Measurements from ENCODE around the gene SMARCA2.
A peak's percentile ranks its signal among the peaks of the same experiment; 100 is the strongest.

The SMARCA2 gene

DNA sequence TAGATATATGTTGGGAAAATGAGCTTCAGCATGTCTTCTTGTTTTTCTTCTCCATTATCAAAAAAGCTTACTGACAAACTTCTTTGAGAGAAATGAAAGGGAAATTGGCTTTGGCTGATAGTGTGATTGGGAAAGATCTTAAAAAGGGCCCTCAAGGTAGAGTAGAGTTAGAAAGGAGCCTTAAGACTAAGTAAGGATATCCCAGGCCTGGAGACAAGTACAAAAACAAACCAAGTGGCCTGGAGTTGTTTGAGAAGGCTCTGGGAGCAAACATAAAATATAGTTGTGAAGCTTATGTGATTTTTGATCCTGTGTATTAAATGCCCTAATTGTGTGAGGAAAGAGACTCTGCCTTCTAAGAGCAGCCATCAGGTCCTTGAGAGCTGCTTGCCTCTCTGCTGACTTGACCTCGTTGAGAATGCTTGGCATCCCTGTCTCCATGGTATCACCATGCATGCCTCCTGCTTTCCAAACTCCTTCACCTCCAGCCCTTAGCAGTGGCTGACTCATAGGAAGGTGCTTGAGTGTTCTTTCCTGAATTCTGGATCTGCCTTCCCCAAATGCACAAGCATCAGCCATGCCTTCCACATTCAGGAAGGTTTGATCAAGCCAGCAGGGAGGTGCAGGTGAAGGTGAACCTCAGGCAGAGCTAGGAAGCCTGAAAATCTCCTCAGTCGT lies 78.9 kb downstream of the SMARCA2 start:
- DNase-seq = no peak

DNA sequence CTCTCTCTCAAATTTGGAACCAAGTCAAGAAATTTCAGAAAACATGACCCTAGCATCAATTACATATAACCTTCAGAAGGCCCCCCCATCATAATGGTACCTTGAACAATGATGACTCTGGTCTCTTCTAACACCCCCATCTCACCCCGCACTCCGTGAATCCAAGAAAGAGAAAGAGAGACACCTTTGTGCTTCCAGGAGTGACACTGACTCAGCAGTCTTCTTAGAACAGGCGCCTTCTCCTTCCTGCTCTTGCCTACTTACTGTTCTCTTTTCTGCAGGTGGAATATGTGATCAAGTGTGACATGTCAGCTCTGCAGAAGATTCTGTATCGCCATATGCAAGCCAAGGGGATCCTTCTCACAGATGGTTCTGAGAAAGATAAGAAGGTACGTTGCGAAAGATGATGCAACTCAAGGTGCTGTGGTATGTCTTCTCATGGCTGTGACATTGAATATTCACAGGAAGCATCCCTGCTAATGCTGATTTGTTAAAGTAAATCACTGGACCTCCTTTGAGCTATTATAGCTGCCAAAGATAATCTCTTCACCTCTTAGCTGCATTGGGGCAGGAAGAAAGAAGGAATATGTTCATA lies 81.3 kb downstream of the SMARCA2 start:
- no peak for ATAC-seq
- DNase-seq = no peak

More for the DNA sequence above, 78.9 kb downstream of the SMARCA2 start:
- no peak for ATAC-seq

DNA sequence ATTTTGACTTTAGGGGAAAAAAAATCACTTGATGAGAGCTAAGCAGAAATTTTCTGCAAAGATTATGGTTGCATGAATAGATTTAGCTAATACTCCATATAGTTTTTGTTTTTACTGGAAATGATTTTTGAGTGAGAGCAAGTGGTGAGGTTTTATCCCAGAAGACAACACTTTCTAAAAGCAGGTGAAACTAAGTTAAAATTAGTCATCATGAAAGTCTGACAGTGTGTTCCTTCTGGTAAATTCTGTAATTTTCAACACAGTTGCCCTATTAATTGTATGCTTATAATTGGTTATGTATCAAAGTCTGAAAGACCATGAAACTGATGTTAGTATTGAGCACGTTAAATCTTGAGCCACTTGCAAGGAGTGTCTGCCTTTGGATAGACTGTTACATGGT lies 91.5 kb downstream of the SMARCA2 start:
- no peak for ATAC-seq
- DNase-seq = no peak

DNA sequence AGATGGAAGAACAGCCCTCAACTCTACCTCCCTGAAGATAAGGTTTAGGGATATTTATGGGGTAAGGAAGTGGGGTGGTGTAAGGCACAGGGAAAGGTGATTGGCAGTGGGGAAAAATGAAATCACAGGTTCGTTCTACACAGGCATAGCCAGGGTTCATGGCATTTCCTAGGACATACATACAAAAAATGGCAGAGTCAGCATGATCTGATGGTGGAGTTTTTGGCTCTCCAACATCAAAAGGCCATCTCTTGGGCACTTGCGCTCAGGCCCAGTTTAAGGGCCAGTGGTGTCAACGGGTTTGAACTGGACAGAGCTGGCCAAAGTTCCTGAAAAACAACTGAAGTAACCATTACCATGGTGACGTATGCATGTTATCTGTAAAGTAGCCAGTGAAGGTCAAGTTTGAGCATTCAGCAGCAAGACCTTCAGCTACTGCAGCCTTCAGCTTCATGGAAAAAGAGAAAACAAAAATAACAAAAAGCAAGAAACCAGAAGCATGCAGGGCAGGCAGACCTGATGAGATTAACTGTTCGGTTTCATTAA lies 92.8 kb downstream of the SMARCA2 start:
- ATAC-seq = no peak
- no peak for DNase-seq

DNA sequence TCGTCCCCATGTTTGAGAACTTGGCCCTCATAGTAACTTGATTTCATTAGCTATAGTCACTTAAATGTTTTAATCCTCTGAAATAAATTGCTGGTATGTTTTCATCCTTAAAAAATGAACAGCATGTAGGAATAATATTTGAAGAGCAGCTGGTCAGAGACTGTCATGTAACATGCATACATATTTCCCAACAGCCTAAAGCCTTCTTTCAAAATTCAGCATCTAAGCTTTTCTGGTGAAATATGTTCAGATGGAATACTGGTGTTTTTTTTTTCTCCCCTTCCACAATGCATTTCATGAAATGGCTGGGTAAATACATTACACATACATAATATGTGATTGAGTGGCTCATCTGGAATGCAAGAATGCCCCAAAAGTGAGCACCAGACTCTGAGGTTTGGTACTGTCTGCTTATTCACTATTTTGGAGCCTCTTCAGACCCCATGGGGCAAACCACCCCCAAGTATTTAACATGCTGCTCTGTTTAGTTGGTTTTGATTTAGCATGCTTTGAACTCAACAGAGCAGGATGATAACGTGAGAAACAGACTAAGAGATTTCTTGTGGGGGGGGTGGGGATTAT lies 94.0 kb downstream of the SMARCA2 start:
- ATAC-seq (no peak), DNase-seq (no peak)

DNA sequence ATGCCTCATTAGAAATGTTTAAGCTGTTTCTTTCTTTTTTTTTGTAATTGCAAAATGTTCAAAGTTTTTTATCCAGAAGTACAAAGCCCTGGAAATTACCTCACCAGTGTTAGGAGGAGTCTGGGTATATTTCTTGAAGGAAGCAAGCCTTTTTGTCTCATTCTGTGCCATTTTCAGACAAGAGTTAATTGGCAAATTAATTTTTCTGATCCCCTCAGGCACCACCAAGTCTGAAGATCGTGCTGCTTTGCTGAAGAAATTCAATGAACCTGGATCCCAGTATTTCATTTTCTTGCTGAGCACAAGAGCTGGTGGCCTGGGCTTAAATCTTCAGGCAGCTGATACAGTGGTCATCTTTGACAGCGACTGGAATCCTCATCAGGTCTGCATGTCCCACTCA lies 94.9 kb downstream of the SMARCA2 start:
- DNase-seq (no peak), ATAC-seq (no peak)

DNA sequence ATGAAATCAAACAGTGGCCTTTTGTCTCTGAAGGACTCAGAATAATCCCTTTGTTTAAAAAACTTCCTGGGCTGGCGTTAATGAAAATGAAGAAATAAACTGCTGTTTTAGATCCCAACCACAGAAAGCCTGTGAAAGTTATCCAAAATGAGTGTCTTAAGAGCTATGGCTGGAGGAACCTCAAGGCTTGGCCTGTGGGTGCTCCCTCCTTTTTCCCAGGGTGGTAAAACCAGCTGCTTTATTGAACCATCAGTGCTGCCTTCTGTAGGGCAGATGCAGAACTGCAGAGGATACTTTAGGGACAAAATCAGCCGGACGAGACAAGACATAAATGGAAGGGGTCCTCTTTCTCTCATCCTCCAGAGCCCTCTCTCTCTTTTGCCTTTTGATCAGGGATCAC lies 100.9 kb downstream of the SMARCA2 start:
- DNase-seq (peak; percentile 13), ATAC-seq (no peak)

DNA sequence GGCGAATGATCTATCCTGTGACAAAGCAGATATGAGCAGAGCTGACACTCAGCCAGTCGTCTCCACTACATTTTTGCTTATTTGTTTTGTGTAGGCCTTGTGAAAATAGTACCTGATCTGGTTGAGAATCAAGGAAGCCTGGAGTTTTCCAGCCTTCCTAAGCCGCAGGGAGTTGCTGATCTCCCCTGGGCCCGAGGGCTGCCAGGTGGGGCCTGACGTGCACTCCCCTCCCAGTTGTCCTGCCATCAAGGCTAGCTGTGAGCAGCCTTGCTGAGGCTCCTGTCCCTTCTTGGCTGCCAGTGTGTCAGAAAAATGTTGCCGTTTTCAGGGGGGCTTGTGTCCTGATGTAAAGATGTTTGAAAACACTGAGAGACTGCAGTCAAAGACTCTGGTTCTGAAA lies 102.4 kb downstream of the SMARCA2 start:
- ATAC-seq (no peak), DNase-seq (no peak)

DNA sequence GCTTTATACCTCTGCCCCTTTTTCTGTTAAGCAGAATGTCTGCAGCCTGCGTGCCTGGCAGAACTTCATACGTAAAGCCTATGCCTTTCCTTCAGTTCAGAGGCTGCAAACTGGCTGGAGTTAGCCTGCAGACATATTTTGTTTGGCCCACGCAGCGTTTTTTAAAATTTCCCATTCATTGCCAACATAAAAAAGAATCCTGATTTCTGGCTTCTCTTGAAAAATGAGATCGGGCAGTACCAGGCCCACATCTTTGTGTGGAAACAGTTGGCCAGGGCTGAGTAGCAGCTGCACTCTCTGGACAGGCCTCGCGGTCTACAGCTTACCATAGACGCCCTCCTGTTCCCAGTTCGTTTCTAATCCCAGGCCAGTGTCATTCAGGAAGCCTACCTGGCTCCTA lies 104.4 kb downstream of the SMARCA2 start:
- no peak for ATAC-seq
- no peak for DNase-seq

DNA sequence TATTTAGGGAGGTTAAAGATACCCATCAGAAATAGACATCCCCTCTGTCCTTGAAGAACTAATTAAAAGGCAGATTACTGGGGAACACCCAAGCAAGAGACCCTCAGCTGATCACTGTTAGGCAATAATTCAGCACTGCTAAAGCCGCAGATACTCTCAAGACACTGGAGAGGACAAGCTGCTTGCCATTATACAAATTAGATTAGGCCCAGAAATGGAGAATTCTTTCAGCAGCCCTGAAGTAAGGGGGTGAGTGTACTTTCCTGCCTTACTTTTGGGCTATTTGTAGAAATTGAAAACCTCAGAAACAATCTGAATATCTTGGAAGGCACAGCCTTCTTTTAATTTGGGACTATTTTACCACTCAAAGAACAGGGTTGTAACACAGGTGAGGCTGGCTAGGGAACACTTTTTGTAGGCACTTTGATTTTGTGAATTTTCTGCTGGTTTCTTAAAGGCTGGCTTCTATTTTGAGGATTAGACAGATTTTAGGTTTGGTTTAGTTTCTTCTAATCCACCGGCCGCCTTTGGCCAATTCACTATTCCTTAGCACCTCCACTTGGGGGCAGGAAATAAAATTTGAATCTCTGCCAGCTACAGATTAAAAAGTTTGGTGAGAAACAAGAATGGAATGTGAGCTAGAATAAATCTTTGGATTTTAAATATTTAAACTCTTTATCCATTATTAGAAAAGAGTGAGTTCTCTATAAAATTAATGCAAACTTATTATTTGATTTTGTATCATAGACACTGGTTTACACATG lies 106.0 kb downstream of the SMARCA2 start:
- no peak for ATAC-seq
- DNase-seq = no peak

DNA sequence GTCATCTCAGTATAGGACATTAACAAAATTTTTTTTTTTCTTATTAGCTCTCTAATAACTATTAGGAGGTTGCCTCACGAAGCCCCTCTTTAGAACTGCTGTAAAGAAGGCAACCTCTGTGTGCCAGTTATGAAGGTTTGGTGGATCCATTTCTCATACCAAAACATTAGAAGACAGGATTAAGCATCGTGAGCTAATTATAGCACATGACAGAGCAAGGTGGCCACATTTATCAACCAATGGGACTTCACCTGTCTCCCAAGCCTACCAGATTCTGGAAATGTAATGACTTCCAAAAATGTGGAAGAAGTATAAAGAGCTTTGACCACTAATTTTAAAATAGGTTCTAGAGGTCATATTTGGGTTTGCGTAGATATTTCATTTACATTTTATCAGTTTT lies 107.2 kb downstream of the SMARCA2 start:
- no peak for ATAC-seq
- no peak for DNase-seq

DNA sequence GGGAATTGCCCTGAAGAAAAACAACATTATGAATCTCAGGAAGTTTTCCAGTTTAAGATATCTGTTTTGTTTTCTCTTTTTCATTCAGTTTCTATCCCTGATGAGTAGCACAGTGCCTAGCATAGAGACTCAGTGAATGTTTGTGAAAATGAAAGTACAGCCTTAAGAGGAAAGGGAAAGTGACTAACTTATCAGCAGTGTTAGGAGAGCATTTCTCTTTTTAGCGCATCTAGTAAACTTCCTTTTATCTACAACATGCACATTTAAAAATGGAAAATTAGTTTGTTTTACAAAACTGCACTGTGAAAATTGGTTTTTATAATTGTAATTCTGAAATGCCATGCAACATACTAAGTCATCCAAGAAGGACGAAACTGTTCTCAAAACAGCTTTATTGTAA lies 110.8 kb downstream of the SMARCA2 start:
- peak; percentile 95 for ATAC-seq

DNA sequence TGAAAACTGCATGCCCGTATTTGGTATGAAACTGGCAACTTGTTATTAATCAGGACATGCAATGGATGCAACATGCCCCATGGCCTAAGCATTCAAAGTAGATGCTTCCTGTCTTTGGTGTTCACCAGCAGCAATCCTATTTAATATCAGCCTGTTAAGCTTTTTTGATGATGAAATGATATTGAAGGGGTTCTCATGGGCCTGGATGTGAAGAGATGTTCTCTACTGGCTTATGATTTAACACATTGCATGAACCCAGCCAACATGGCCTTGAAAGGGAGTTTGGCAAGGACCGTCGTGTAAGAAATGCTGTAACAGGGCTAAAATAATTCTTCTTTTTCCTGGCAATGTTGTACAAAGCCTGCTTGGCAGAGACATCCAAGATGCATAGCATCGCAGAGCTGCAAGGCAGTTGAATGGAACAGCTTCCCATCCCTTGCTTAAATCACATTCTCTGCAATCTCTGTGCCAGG lies 111.2 kb downstream of the SMARCA2 start:
- DNase-seq = no peak
- no peak for ATAC-seq

More for the DNA sequence above, 110.8 kb downstream of the SMARCA2 start:
- no peak for DNase-seq

DNA sequence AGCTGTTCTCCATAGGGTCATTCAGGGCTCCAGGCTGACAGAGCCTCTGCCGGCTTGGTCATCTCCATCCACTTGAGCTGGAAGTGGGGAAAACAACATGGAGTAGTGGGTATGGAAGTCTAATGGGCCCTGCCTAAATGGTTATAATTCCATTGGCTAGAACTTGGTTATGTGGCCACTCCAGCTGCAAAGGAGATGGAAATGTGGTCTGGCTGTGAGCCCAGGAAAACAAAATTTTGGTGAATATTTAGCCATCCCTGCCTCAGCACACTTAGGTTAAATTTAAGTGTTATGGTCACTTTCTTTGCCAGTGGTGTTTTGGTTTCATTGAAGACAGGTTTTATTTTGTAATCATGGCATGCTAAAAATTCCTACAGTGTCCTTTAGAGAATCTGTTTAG lies 112.3 kb downstream of the SMARCA2 start:
- DNase-seq (no peak), ATAC-seq (no peak)

DNA sequence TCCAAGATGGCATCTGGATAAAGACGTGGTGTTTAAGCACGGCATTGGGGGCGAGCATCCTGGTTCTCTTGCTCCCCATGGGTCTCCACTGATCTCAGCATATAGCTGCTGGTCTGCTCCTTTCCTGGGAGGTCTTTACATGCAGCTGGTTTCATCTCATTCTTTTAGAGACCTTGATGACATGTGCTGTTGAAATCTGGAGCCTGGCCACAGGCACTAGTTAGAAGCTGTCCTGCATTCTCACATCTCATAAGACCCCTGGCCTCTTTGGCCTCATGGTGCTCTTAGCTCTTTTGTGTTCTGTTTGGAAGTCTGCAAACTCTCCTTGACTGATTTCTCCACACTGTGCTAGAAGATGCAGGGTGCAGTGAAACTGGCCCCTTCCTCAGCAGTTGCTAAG lies 113.0 kb downstream of the SMARCA2 start:
- DNase-seq = no peak
- ATAC-seq = no peak

DNA sequence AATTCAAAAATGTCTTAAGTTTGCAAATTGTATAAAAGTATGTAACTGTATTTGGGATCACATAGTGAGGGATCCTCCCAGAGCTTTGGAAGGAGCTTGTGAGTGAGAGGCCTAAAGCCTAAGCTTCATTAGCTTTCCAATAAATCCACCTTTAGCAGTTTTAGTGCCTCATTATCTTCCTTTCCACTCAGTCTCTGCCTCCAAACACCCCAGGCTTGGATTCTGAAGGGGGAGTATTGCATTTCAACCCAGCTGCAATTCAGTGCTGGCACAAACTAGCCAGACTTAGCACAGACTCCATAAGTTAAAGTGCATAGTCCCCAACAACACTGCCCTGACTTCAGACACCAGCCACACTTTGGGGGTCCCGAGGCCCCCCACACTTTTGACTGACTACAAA lies 113.5 kb downstream of the SMARCA2 start:
- no peak for ATAC-seq
- DNase-seq = no peak

DNA sequence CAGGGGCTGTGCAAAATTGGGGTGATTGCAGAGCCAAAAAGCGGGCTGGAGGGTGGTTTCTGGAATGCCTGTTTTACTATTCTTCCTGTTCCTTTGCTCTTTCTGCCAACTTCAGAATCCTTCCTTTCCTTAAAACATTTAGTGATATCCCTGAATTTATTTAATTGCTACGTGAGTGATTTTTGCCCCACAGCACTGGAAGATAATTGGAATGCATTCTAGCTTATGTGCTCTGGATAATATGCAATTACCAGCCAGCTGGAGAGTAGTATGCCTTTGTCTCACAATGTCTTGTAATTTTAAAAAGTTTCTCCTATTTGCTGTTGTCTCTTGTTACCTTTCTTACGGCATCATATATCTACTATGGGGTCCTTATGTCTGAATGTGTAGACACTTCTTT lies 115.8 kb downstream of the SMARCA2 start:
- ATAC-seq (no peak), DNase-seq (no peak)

DNA sequence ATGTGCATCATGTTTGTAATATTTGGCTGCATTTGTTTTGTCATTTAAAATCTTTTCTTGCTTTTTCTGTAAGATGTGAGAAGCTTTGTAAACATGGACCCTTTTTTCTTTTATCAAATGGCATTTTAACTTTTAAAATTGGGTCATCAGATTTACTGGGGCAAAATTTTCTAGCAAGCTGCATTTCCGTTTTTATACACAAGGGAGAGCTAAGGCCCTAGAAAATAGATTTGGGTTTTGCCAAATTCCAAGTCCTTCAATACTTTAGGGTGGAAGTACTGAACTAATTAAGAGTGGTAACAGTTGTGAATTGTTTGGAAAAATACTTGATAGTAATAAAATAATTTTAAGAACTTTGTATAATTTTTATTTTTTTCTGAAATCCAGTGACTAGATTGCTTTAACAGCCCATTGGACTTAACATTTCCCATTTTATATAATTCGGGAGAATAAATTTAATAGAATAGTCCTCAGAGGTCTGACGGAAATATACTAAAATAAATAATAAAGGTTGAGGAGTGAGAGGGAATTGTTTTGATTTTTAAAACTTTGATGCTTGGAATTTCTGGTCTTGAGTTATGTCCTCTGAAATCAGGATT lies 117.4 kb downstream of the SMARCA2 start:
- no peak for ATAC-seq
- DNase-seq = no peak

DNA sequence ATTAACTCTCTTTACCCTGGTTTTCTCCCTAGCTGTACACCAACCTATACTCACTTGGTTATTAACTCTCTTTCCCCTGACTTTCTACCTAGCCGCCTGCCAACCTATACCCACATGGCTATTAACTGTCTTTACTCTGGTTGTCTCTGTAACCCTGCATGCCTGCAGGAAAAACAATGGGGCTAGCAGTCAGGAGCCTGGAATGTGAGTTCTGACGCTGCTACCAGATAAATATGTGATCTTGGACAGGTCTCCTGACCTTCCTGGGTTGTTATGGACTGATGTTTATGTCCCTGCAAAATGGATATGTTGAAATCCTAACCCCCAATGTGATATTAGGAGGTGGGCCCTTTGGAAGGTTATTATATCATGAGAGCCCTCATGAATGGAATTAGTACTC lies 119.2 kb downstream of the SMARCA2 start:
- ATAC-seq (no peak), DNase-seq (no peak)

DNA sequence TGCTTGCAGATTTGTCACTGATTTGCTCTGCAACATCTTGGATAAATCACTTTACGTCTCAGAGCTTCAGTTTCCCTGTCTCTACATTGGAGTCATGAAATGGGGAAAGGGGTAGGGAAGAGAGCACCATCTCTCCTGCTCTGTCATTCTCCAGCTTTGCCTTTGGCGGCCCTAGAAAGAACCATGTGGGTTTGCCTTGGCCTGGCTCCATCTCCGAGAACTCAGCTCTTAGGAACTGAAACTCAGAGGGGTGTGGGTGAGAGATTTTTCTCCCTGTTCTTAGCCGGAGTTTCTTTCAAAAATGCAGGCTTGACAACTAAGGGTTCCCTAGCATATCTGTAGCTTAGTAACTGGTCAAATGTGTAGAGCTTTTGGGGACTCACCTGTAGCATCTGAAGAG lies 123.5 kb downstream of the SMARCA2 start:
- no peak for DNase-seq
- ATAC-seq = no peak

DNA sequence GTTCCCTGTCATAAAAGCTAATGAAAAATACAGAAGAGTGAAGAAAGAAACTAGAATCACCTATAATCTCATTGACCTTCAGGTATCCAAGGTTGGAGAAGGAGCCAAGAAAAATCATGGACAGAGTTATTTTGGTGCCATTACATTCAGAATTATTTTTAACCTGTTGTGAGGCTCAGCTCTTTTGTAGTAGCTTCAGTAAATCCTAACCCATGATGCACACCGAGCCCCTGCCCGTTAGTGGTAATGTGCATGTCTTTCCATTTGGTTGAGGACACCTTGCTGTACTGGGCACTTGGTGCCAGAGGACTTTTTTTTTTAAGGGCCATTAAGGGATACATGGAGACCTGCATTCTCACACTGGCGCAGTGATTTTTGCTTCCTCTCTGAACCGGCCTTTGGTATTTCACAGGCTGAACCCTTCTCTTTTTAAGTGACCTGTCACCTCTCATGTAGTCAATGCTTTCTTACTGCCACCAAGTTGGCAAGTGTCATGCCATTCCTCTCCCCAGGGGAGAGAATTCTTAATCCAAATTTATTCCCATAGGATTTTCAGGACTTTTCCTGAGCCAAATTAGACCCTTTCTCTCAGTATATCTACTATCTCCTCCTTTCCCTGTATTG lies 125.6 kb downstream of the SMARCA2 start:
- DNase-seq (no peak), ATAC-seq (no peak)

DNA sequence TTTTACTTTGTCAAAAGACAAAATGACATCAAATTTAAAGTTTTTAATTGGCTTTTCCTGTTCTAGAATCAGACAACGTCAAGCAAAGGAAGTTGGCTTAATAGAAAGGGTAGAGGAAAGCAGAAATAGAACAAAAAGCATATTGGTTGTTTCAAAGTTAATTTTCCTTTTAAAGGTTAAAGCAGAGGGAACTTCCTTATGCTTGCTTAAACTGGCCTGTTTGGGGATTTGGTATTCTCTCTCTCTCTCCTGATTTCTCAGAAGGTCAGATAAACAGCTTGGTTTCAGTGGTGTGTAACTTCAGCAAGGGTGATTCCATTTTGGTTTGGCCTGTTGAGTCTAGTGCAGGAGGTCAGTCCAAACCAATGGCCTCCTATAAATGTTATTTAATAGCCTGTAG lies 127.1 kb downstream of the SMARCA2 start:
- DNase-seq (no peak), ATAC-seq (no peak)
